Stimulated activated naive CD8-positive, alpha-beta T cell treated with anti-CD3 and anti-CD28 coated beads, Interleukin-15, amount 100 ng/mL, for 72 hours (primary cell): ENCODE data around the gene UBE2QL1.

Experiments
- ATAC-seq: fragments of 150-1000 bp; cut with Tn5 transposase; 2 replicates; pipeline ENCODE4 v1.10.0; 2021; ENCODE audit warnings: mild to moderate bottlenecking, moderate library complexity
- DNase-seq, 2 donors: peaks; one replicate each; pipeline ENCODE4 v3.0.0; 2021 to 2022
- H3K27ac Mint-ChIP-seq, 2 donors: one replicate each; pipeline ENCODE4 v1.8.0; 2022; ENCODE audit warnings: mild to moderate bottlenecking in 2 of 2, mixed read lengths in 2 of 2, moderate library complexity in 2 of 2
- H3K27me3 Mint-ChIP-seq: one replicate; pipeline ENCODE4 v1.8.0; 2022; ENCODE audit warnings: mixed read lengths
- H3K4me1 Mint-ChIP-seq: one replicate; pipeline ENCODE4 v1.8.0; 2022; ENCODE audit warnings: mild to moderate bottlenecking, mixed read lengths
- H3K4me3 Mint-ChIP-seq, 2 donors: one replicate each; pipeline ENCODE4 v1.8.0; 2022; ENCODE audit warnings: mild to moderate bottlenecking in 2 of 2, mixed read lengths in 2 of 2, moderate library complexity in 1 of 2
- H3K9me3 Mint-ChIP-seq, 2 donors: one replicate each; pipeline ENCODE4 v1.8.0; 2022; ENCODE audit warnings: mixed read lengths in 2 of 2

UBE2QL1 gene

GRCh38 chr5:6491196-6491918 is 42.7 kb downstream of the UBE2QL1 start:
- H3K27ac Mint-ChIP-seq = no peak overlapping the region
- DNase-seq = no peak
- H3K4me1 Mint-ChIP-seq = peaks cover 18% of the 10 kb centered on the region
- peaks cover 31% of the 10 kb centered on the region for H3K27me3 Mint-ChIP-seq
- no peak overlapping the region for H3K4me3 Mint-ChIP-seq
- no peak for ATAC-seq
- no peaks in the 10 kb centered on the region for H3K9me3 Mint-ChIP-seq

- no peak overlapping the region for H3K4me3 Mint-ChIP-seq
- H3K27me3 Mint-ChIP-seq = peaks cover 27% of the 10 kb centered on the region
- no peak for DNase-seq
- no peaks in the 10 kb centered on the region for H3K9me3 Mint-ChIP-seq
- ATAC-seq = no peak
- peaks cover 20% of the 10 kb centered on the region for H3K4me1 Mint-ChIP-seq
- no peak overlapping the region for H3K27ac Mint-ChIP-seq
Measured at GRCh38 chr5:6491919-6492290, 43.2 kb downstream of the UBE2QL1 start.

- no peak overlapping the region for H3K4me3 Mint-ChIP-seq
- ATAC-seq = no peak
Measured at GRCh38 chr5:6492934-6493333, 44.3 kb downstream of the UBE2QL1 start.

GRCh38 chr5:6493681-6494454 is 45.2 kb downstream of the UBE2QL1 start:
- no peak overlapping the region for H3K27ac Mint-ChIP-seq
- ATAC-seq (no peak), DNase-seq (no peak)
- no peak overlapping the region for H3K4me3 Mint-ChIP-seq
- H3K9me3 Mint-ChIP-seq = no peaks in the 10 kb centered on the region
- peaks cover 35% of the 10 kb centered on the region for H3K27me3 Mint-ChIP-seq
- peaks cover 31% of the 10 kb centered on the region for H3K4me1 Mint-ChIP-seq

More at GRCh38 chr5:6492934-6493333, 44.3 kb downstream of the UBE2QL1 start:
- no peaks in the 10 kb centered on the region for H3K9me3 Mint-ChIP-seq
- H3K27me3 Mint-ChIP-seq = peaks cover 34% of the 10 kb centered on the region
- peaks cover 29% of the 10 kb centered on the region for H3K4me1 Mint-ChIP-seq
- no peak for DNase-seq
- peak overlapping the region in 1 of 2 donors; percentile 67 for H3K27ac Mint-ChIP-seq

GRCh38 chr5:6494939-6495338 is 46.3 kb downstream of the UBE2QL1 start:
- Mint-ChIP-seq H3K27me3 (peaks cover 35% of the 10 kb centered on the region), H3K4me3 (no peak overlapping the region), H3K9me3 (no peaks in the 10 kb centered on the region), H3K27ac (no peak overlapping the region), H3K4me1 (peaks cover 31% of the 10 kb centered on the region)
- ATAC-seq (no peak), DNase-seq (no peak)

- Mint-ChIP-seq H3K27ac (peak overlapping the region in 1 of 2 donors; percentile 13), H3K27me3 (peaks cover 35% of the 10 kb centered on the region), H3K9me3 (no peaks in the 10 kb centered on the region), H3K4me3 (no peak overlapping the region), H3K4me1 (peaks cover 31% of the 10 kb centered on the region)
- no peak for DNase-seq
- ATAC-seq = no peak
Measured at GRCh38 chr5:6495433-6496206, 47.0 kb downstream of the UBE2QL1 start.

GRCh38 chr5:6496207-6496584 is 47.5 kb downstream of the UBE2QL1 start:
- Mint-ChIP-seq H3K9me3 (no peaks in the 10 kb centered on the region), H3K27me3 (peaks cover 35% of the 10 kb centered on the region), H3K4me1 (peaks cover 31% of the 10 kb centered on the region), H3K27ac (no peak overlapping the region), H3K4me3 (no peak overlapping the region)
- peak; percentile 93 for ATAC-seq
- peak in 1 of 2 donors; percentile 39 for DNase-seq

GRCh38 chr5:6496636-6497035 is 48.0 kb downstream of the UBE2QL1 start:
- ATAC-seq = peak; percentile 47
- Mint-ChIP-seq H3K4me1 (peaks cover 31% of the 10 kb centered on the region), H3K27ac (no peak overlapping the region), H3K27me3 (peaks cover 31% of the 10 kb centered on the region), H3K4me3 (no peak overlapping the region), H3K9me3 (no peaks in the 10 kb centered on the region)
- DNase-seq = no peak

GRCh38 chr5:6497262-6497661 is 48.6 kb downstream of the UBE2QL1 start:
- DNase-seq (no peak), ATAC-seq (no peak)
- Mint-ChIP-seq H3K27me3 (peaks cover 25% of the 10 kb centered on the region), H3K27ac (no peak overlapping the region), H3K9me3 (no peaks in the 10 kb centered on the region), H3K4me3 (no peak overlapping the region), H3K4me1 (peaks cover 26% of the 10 kb centered on the region)

GRCh38 chr5:6498968-6499367 is 50.3 kb downstream of the UBE2QL1 start:
- Mint-ChIP-seq H3K9me3 (peaks cover 0 to 9% of the 10 kb centered on the region in 2 donors), H3K4me3 (no peak overlapping the region), H3K27me3 (peaks cover 30% of the 10 kb centered on the region), H3K27ac (no peak overlapping the region), H3K4me1 (peaks cover 20% of the 10 kb centered on the region)
- no peak for DNase-seq
- no peak for ATAC-seq

GRCh38 chr5:6501701-6502100 is 53.0 kb downstream of the UBE2QL1 start:
- peaks cover 39% of the 10 kb centered on the region for H3K27me3 Mint-ChIP-seq
- no peak overlapping the region for H3K27ac Mint-ChIP-seq
- DNase-seq = no peak
- ATAC-seq = no peak
- peaks cover 22% of the 10 kb centered on the region for H3K4me1 Mint-ChIP-seq
- H3K9me3 Mint-ChIP-seq = peaks cover 0 to 9% of the 10 kb centered on the region in 2 donors
- no peak overlapping the region for H3K4me3 Mint-ChIP-seq

GRCh38 chr5:6502421-6502820 is 53.8 kb downstream of the UBE2QL1 start:
- Mint-ChIP-seq H3K9me3 (peaks cover 0 to 9% of the 10 kb centered on the region in 2 donors), H3K27me3 (peaks cover 44% of the 10 kb centered on the region), H3K4me3 (no peak overlapping the region), H3K27ac (no peak overlapping the region), H3K4me1 (peaks cover 17% of the 10 kb centered on the region)
- ATAC-seq (no peak), DNase-seq (no peak)

- H3K4me3 Mint-ChIP-seq = no peak overlapping the region
- no peak for ATAC-seq
Measured at GRCh38 chr5:6503342-6503741, 54.7 kb downstream of the UBE2QL1 start.

GRCh38 chr5:6504677-6505415 is 56.2 kb downstream of the UBE2QL1 start:
- ATAC-seq (no peak), DNase-seq (no peak)
- H3K27ac Mint-ChIP-seq = no peak overlapping the region
- H3K9me3 Mint-ChIP-seq = peaks cover 0 to 9% of the 10 kb centered on the region in 2 donors
- H3K27me3 Mint-ChIP-seq = peaks cover 50% of the 10 kb centered on the region
- H3K4me3 Mint-ChIP-seq = no peak overlapping the region
- H3K4me1 Mint-ChIP-seq = peaks cover 10% of the 10 kb centered on the region

More at GRCh38 chr5:6503342-6503741, 54.7 kb downstream of the UBE2QL1 start:
- Mint-ChIP-seq H3K9me3 (peaks cover 0 to 9% of the 10 kb centered on the region in 2 donors), H3K27ac (no peak overlapping the region), H3K4me1 (peaks cover 10% of the 10 kb centered on the region), H3K27me3 (peaks cover 47% of the 10 kb centered on the region)
- DNase-seq = no peak

- H3K4me3 Mint-ChIP-seq = no peak overlapping the region
- H3K27ac Mint-ChIP-seq = no peak overlapping the region
- DNase-seq (no peak), ATAC-seq (no peak)
- H3K4me1 Mint-ChIP-seq = peaks cover 10% of the 10 kb centered on the region
- peaks cover 0 to 9% of the 10 kb centered on the region in 2 donors for H3K9me3 Mint-ChIP-seq
- H3K27me3 Mint-ChIP-seq = peaks cover 50% of the 10 kb centered on the region
Measured at GRCh38 chr5:6505416-6505755, 56.7 kb downstream of the UBE2QL1 start.
